ENCODE data around the gene BCKDK. TPM values are rescaled to one million over a fixed set of nuclear protein-coding genes. Genes with fewer than 3 reads are reported as not detected.
"Not testable (repeated sequence)": the region's sequence is repeated elsewhere in the genome, so short reads cannot be mapped to it uniquely, and the experiment has no call there.

Gene BCKDK
- total RNA-seq, 1 donor from 2014 or later = 33.3 TPM

DNA sequence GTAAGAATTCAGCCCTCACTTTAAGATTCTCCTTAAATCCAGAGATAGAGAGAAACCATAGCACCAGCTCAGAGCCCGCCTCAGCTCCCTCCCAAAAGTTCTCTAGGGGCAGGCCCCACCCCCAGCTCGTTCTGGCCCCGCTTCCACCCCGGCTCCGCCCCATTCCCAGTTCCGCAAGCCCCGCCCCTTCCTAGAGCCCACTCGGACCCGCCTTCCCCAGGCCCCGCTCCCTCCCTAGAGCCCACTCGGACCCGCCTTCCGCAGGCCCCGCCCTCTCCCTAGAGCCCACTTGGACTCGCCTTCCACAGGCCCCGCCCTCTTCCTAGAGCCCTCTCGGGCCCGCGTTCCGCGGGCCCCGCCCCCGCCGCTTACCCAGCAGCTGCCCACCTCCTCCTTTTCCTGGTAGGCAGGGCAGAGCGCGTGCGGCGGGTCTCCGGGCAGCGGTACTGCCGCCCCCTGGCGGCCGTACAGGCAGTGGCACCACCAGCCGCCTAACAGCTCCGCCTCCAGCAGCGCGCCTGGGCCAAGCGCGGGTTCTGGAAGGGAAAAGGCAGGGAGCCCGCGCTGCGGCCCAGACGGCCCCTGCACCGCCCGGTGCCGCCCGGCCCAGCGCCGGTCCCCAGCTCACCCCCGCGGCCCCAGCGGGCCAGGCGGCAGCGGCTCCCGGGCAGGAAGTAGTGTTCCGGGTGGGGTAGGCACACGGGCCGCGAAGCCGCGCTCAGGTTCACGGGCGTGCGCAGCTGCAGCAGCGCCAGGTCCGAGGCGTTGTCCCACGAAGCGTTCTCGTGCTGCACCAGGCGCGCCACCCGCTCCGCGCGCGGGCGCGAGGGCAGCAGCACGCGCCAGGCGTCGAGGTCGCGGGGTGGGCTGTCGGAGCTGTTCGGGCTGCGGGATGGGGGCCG, 34.2 kb downstream of the BCKDK start:
- Histone ChIP-seq H3K27ac (peak overlapping the region; percentile 82), H3K27me3 (no peaks in the 10 kb centered on the region), H3K4me1 (peaks cover 18% of the 10 kb centered on the region), H3K9me3 (no peaks in the 10 kb centered on the region), H3K4me3 (peak overlapping the region; percentile 56), H3K36me3 (no peaks in the 10 kb centered on the region)
- intact Hi-C loops (cut with DNase I) = no loop called here
- DNase-seq (peak; percentile 100), ATAC-seq (peak; percentile 94)
- TF ChIP-seq, protein P1, sequence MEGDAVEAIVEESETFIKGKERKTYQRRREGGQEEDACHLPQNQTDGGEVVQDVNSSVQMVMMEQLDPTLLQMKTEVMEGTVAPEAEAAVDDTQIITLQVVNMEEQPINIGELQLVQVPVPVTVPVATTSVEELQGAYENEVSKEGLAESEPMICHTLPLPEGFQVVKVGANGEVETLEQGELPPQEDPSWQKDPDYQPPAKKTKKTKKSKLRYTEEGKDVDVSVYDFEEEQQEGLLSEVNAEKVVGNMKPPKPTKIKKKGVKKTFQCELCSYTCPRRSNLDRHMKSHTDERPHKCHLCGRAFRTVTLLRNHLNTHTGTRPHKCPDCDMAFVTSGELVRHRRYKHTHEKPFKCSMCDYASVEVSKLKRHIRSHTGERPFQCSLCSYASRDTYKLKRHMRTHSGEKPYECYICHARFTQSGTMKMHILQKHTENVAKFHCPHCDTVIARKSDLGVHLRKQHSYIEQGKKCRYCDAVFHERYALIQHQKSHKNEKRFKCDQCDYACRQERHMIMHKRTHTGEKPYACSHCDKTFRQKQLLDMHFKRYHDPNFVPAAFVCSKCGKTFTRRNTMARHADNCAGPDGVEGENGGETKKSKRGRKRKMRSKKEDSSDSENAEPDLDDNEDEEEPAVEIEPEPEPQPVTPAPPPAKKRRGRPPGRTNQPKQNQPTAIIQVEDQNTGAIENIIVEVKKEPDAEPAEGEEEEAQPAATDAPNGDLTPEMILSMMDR (IDR thresholded peaks at IDR 0.05) = peak; percentile 90

- Histone ChIP-seq H3K9me3 (no peaks in the 10 kb centered on the region), H3K27me3 (peaks cover 4% of the 10 kb centered on the region), H3K36me3 (no peaks in the 10 kb centered on the region), H3K27ac (peak overlapping the region; percentile 82), H3K4me3 (peak overlapping the region; percentile 56), H3K4me1 (peaks cover 18% of the 10 kb centered on the region)
- no peak for DNase-seq
- ATAC-seq = no peak
- intact Hi-C loops (cut with DNase I) = no loop called here
- TF ChIP-seq, protein P1 (IDR thresholded peaks at IDR 0.05) = no peak
Measured at GRCh38 chr16:31143011-31143693, 35.0 kb downstream of the BCKDK start.

GRCh38 chr16:31143694-31144148, 35.5 kb downstream of the BCKDK start:
- no peak for DNase-seq
- Histone ChIP-seq H3K27ac (no peak overlapping the region), H3K4me3 (no peak overlapping the region), H3K36me3 (no peaks in the 10 kb centered on the region), H3K9me3 (no peaks in the 10 kb centered on the region), H3K27me3 (peaks cover 8% of the 10 kb centered on the region), H3K4me1 (peaks cover 18% of the 10 kb centered on the region)
- intact Hi-C loops (cut with DNase I) = no loop called here
- no peak for ATAC-seq
- TF ChIP-seq, protein P1 (IDR thresholded peaks at IDR 0.05) = no peak

GRCh38 chr16:31144418-31144817, 36.2 kb downstream of the BCKDK start:
- intact Hi-C loops (cut with DNase I) = not testable (repeated sequence)

GRCh38 chr16:31145398-31145990, 37.3 kb downstream of the BCKDK start:
- Histone ChIP-seq H3K4me1 (peaks cover 12% of the 10 kb centered on the region), H3K27me3 (peaks cover 8% of the 10 kb centered on the region), H3K9me3 (no peaks in the 10 kb centered on the region), H3K27ac (no peak overlapping the region), H3K36me3 (no peaks in the 10 kb centered on the region), H3K4me3 (no peak overlapping the region)
- intact Hi-C loops (cut with DNase I) = no loop called here
- DNase-seq (no peak), ATAC-seq (no peak)
- TF ChIP-seq, protein P1 (IDR thresholded peaks at IDR 0.05) = no peak

More at GRCh38 chr16:31144418-31144817, 36.2 kb downstream of the BCKDK start:
- not testable (repeated sequence) for ATAC-seq, H3K36me3 ChIP-seq, H3K4me3 ChIP-seq, H3K9me3 ChIP-seq, H3K27me3 ChIP-seq, H3K27ac ChIP-seq, DNase-seq
- peaks cover 12% of the 10 kb centered on the region for H3K4me1 ChIP-seq

Data from upper lobe of right lung (tissue), 1 donor.